ENCODE data around the gene ENO3. TPM values are rescaled to one million over a fixed set of nuclear protein-coding genes. Genes with fewer than 3 reads are reported as not detected.

ENO3 gene
- total RNA-seq, 1 experiment from 2014 or later, result 24.6 TPM

DNA sequence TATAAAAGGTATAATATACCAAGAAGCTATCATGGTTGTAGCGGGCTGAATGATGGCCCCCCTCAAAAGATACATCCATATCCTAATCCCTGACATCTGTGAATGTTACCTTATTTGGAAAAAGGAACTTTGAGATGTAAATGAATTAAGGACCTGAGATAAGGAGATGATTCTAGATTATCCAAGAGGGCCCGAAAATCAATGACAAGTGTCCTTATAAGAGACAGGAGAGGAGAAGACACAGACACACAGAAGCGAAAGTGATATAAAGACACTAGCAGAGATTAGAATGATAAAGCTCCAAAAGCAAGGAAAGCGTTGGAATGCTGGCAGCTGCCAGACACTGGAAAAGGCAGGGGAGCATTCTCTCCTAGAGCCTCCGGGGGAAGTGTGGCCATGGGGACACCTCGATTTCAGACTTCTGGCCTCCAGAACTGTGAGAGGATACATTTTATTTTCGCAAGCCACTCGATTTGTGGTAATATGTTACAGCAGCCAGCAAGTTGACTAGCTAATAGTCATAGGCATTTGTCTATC, 31.3 kb upstream of the ENO3 start:
- Histone ChIP-seq H3K9me3 (ENCODE audit: control insufficient read depth in 1 of 2, insufficient read depth in 1 of 2, low read depth in 1 of 2, low read length in 2 of 2) (no peaks in the 10 kb centered on the region), H4K20me1 (ENCODE audit: insufficient read depth) (no peaks in the 10 kb centered on the region), H3K9me2 (ENCODE audit: insufficient read depth) (no peaks in the 10 kb centered on the region), H2AFZ (ENCODE audit: low read depth, low read length, poor library complexity, severe bottlenecking) (no peak overlapping the region), H3K36me3 (ENCODE audit: control insufficient read depth in 1 of 2, insufficient read depth in 2 of 2, low read length in 2 of 2) (no peaks in the 10 kb centered on the region), H3K27ac (ENCODE audit: low read depth, low read length) (no peak overlapping the region), H3K4me2 (ENCODE audit: low read length) (no peak overlapping the region), H3K4me3 (replicated peaks in 1 of 2; ENCODE audit: low read depth in 1 of 2, low read length in 2 of 2) (no peak overlapping the region), H3K79me2 (ENCODE audit: insufficient read depth, low read length) (no peaks in the 10 kb centered on the region), H3K9ac (ENCODE audit: low read length) (no peak overlapping the region), H3K27me3 (ENCODE audit: insufficient read depth, low read length) (no peaks in the 10 kb centered on the region), H3K4me1 (ENCODE audit: control insufficient read depth in 1 of 2, insufficient read depth in 2 of 2, low read length in 2 of 2) (no peaks in the 10 kb centered on the region)
- ChIA-PET POLR2A (interaction anchor here (1.1 kb wide), 1 partner anchor 20 kb away, joined by 3 read pairs; the partner anchor contains the start of gene SLC25A11), CTCF (no interaction called here), RAD21 (ENCODE audit: low non-redundant PET in 1 of 2, low total read pairs in 2 of 2, uncharacterized antibody in 2 of 2, unreplicated experiment in 2 of 2) (no interaction called here)
- ATAC-seq (no peak), DNase-seq (ENCODE audit: low read depth, low spot score) (no peak)
- no TSS peak for BruUV-seq (replicated peaks)
- TF ChIP-seq, protein P1, sequence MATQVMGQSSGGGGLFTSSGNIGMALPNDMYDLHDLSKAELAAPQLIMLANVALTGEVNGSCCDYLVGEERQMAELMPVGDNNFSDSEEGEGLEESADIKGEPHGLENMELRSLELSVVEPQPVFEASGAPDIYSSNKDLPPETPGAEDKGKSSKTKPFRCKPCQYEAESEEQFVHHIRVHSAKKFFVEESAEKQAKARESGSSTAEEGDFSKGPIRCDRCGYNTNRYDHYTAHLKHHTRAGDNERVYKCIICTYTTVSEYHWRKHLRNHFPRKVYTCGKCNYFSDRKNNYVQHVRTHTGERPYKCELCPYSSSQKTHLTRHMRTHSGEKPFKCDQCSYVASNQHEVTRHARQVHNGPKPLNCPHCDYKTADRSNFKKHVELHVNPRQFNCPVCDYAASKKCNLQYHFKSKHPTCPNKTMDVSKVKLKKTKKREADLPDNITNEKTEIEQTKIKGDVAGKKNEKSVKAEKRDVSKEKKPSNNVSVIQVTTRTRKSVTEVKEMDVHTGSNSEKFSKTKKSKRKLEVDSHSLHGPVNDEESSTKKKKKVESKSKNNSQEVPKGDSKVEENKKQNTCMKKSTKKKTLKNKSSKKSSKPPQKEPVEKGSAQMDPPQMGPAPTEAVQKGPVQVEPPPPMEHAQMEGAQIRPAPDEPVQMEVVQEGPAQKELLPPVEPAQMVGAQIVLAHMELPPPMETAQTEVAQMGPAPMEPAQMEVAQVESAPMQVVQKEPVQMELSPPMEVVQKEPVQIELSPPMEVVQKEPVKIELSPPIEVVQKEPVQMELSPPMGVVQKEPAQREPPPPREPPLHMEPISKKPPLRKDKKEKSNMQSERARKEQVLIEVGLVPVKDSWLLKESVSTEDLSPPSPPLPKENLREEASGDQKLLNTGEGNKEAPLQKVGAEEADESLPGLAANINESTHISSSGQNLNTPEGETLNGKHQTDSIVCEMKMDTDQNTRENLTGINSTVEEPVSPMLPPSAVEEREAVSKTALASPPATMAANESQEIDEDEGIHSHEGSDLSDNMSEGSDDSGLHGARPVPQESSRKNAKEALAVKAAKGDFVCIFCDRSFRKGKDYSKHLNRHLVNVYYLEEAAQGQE (IDR thresholded peaks at IDR 0.05; ENCODE audit: low read depth), result no peak
- TF ChIP-seq, protein P2, sequence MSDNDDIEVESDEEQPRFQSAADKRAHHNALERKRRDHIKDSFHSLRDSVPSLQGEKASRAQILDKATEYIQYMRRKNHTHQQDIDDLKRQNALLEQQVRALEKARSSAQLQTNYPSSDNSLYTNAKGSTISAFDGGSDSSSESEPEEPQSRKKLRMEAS (IDR thresholded peaks at IDR 0.05), result no peak
- TF ChIP-seq RAD21 (IDR thresholded peaks at IDR 0.05; ENCODE audit: low read depth), result no peak
- no peak for TF ChIP-seq FOSL1 (IDR thresholded peaks at IDR 0.05; ENCODE audit: low read depth)
- no peak for TF ChIP-seq ZNF274 (IDR thresholded peaks at IDR 0.05; ENCODE audit: low read depth, low read length)
- no peak for TF ChIP-seq POLR2A (IDR thresholded peaks at IDR 0.05; ENCODE audit: borderline replicate concordance, extremely low read depth, insufficient read depth, insufficient read length)
- no peak for TF ChIP-seq YY1 (IDR thresholded peaks at IDR 0.05; ENCODE audit: extremely low read depth, insufficient replicate concordance, low read depth, low read length)
- TF ChIP-seq JUND (IDR thresholded peaks at IDR 0.05), result no peak
- TF ChIP-seq, protein P3, sequence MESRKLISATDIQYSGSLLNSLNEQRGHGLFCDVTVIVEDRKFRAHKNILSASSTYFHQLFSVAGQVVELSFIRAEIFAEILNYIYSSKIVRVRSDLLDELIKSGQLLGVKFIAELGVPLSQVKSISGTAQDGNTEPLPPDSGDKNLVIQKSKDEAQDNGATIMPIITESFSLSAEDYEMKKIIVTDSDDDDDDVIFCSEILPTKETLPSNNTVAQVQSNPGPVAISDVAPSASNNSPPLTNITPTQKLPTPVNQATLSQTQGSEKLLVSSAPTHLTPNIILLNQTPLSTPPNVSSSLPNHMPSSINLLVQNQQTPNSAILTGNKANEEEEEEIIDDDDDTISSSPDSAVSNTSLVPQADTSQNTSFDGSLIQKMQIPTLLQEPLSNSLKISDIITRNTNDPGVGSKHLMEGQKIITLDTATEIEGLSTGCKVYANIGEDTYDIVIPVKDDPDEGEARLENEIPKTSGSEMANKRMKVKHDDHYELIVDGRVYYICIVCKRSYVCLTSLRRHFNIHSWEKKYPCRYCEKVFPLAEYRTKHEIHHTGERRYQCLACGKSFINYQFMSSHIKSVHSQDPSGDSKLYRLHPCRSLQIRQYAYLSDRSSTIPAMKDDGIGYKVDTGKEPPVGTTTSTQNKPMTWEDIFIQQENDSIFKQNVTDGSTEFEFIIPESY (IDR thresholded peaks at IDR 0.05; ENCODE audit: extremely low read depth, insufficient replicate concordance, low read length), result no peak
- TF ChIP-seq SIN3A (IDR thresholded peaks at IDR 0.05; ENCODE audit: low read depth), result no peak
- no peak for TF ChIP-seq TCF7L2 (IDR thresholded peaks at IDR 0.05; ENCODE audit: borderline replicate concordance, extremely low read depth, insufficient read depth, insufficient read length)
- TF ChIP-seq CBX3 (IDR thresholded peaks at IDR 0.05; ENCODE audit: low read depth), result no peak
- TF ChIP-seq EGR1 (IDR thresholded peaks at IDR 0.05; ENCODE audit: low read depth), result no peak
- no peak for TF ChIP-seq EZH2phosphoT487 (IDR thresholded peaks at IDR 0.05; ENCODE audit: borderline replicate concordance)
- no peak for TF ChIP-seq SP1 (IDR thresholded peaks at IDR 0.05; ENCODE audit: low read depth)
- TF ChIP-seq, protein P4, sequence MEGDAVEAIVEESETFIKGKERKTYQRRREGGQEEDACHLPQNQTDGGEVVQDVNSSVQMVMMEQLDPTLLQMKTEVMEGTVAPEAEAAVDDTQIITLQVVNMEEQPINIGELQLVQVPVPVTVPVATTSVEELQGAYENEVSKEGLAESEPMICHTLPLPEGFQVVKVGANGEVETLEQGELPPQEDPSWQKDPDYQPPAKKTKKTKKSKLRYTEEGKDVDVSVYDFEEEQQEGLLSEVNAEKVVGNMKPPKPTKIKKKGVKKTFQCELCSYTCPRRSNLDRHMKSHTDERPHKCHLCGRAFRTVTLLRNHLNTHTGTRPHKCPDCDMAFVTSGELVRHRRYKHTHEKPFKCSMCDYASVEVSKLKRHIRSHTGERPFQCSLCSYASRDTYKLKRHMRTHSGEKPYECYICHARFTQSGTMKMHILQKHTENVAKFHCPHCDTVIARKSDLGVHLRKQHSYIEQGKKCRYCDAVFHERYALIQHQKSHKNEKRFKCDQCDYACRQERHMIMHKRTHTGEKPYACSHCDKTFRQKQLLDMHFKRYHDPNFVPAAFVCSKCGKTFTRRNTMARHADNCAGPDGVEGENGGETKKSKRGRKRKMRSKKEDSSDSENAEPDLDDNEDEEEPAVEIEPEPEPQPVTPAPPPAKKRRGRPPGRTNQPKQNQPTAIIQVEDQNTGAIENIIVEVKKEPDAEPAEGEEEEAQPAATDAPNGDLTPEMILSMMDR (IDR thresholded peaks at IDR 0.05 in 2 of 3, conservative IDR thresholded peaks at IDR 0.05 in 1 of 3; ENCODE audit: borderline replicate concordance in 1 of 3, insufficient read depth in 1 of 3, low read depth in 2 of 3, low read length in 2 of 3), result no peak
- no peak for TF ChIP-seq ELF1 (IDR thresholded peaks at IDR 0.05; ENCODE audit: borderline replicate concordance, low read depth)
- no peak for TF ChIP-seq SRF (IDR thresholded peaks at IDR 0.05; ENCODE audit: low read depth)
- no peak for TF ChIP-seq ZFX (IDR thresholded peaks at IDR 0.05)
- no peak for TF ChIP-seq CEBPB (IDR thresholded peaks at IDR 0.05; ENCODE audit: low read depth)
- intact Hi-C loops (cut with micrococcal nuclease), result loop anchor here (2.0 kb wide), 1 partner anchor 15 kb away; no protein-coding TSS in a partner anchor
